Hepatocyte (in vitro differentiated cells): ENCODE data around the gene RBM47. TPM values are rescaled to one million over a fixed set of nuclear protein-coding genes. Genes with fewer than 3 reads are reported as not detected.

Experiments used
- DNase-seq: peaks from one replicate; pipeline ENCODE4 v3.0.0-alpha.2; 2016; ENCODE audit warnings: low spot score
- H2AFZ ChIP-seq: fragments of 200-600 bp; sonication (generic); 2 replicates; pipeline ENCODE4 v1.6.0; 2016; ENCODE audit warnings: antibody characterized with exemption, mild to moderate bottlenecking
- H3K27ac ChIP-seq: fragments of 200-600 bp; sonication (generic); 2 replicates; pipeline ENCODE4 v1.5.1; 2016; ENCODE audit warnings: mild to moderate bottlenecking
- H3K27me3 ChIP-seq: fragments of 200-600 bp; sonication (generic); 2 replicates; pipeline ENCODE4 v1.6.1; 2016
- H3K36me3 ChIP-seq: fragments of 200-600 bp; sonication (generic); replicated peaks from 2 replicates; pipeline ENCODE4 v1.5.1; 2016; ENCODE audit warnings: low read depth; ENCODE audit not compliant: insufficient read depth
- H3K4me1 ChIP-seq: fragments of 200-600 bp; sonication (generic); 2 replicates; pipeline ENCODE4 v1.5.1; 2016; ENCODE audit warnings: mild to moderate bottlenecking, moderate library complexity; ENCODE audit not compliant: insufficient read depth
- H3K4me2 ChIP-seq: fragments of 200-600 bp; sonication (generic); 2 replicates; pipeline ENCODE4 v1.6.0; 2016
- H3K4me3 ChIP-seq: fragments of 200-600 bp; sonication (generic); 2 replicates; pipeline ENCODE4 v1.5.1; 2016; ENCODE audit warnings: mild to moderate bottlenecking
- H3K79me2 ChIP-seq: fragments of 200-600 bp; sonication (generic); 2 replicates; pipeline ENCODE4 v1.6.0; 2017; ENCODE audit warnings: mild to moderate bottlenecking
- H3K9me2 ChIP-seq: fragments of 200-600 bp; sonication (generic); replicated peaks from 2 replicates; pipeline ENCODE4 v1.6.0; 2017; ENCODE audit warnings: mild to moderate bottlenecking; ENCODE audit not compliant: insufficient read depth
- H3K9me3 ChIP-seq: fragments of 200-600 bp; sonication (generic); 2 replicates; pipeline ENCODE4 v1.5.1; 2016; ENCODE audit warnings: low read depth, mild to moderate bottlenecking
- H4K20me1 ChIP-seq: fragments of 200-600 bp; sonication (generic); 2 replicates; pipeline ENCODE4 v1.6.0; 2016; ENCODE audit warnings: mild to moderate bottlenecking; ENCODE audit not compliant: insufficient read depth, poor library complexity, severe bottlenecking
- EZH2 ChIP-seq: fragments of 200-600 bp; sonication (generic); IDR thresholded peaks from 2 replicates; pipeline ENCODE4 v1.6.1; 2016; ENCODE audit warnings: antibody characterized with exemption, mild to moderate bottlenecking, borderline replicate concordance
- EZH2phosphoT487 ChIP-seq: fragments of 200-600 bp; sonication (generic); IDR thresholded peaks from one replicate; pipeline ENCODE4 v1.6.1; 2018; ENCODE audit warnings: antibody characterized with exemption, mild to moderate bottlenecking, low read depth, moderate library complexity; ENCODE audit not compliant: unreplicated experiment, severe bottlenecking
- WGBS: methylation state at CpG from one replicate; pipeline ENCODE4 v1.1.6; 2016; ENCODE audit warnings: low lambda C conversion rate; ENCODE audit errors: missing lambda C conversion rate; 5-methylcytosine and 5-hydroxymethylcytosine counted together
- polyA plus RNA-seq: library from polyadenylated mRNA; unstranded; fragments of >200 nt; fragmentation: Nextera tagmentation; extraction: Ambion mirVana; gene quantifications from 2 replicates; pipeline ENCODE4 v1.2.1, GENCODE V29; 2016
- total RNA-seq: library from RNA; depleted of rRNA; stranded (reverse); fragments of >200 nt; gene quantifications from 2 replicates; pipeline ENCODE4 v1.2.3, GENCODE V29; 2014
- TF ChIP-seq, protein P1 (sequence below): fragments of 200-600 bp; sonication (generic); IDR thresholded peaks from 2 replicates; pipeline ENCODE4 v1.5.1; 2016; ENCODE audit warnings: antibody characterized with exemption, mild to moderate bottlenecking; ENCODE audit not compliant: poor library complexity

RBM47 gene
- total and polyA plus RNA-seq, 2 experiments from 2014 or later, result 49.8 to 137 TPM

DNA sequence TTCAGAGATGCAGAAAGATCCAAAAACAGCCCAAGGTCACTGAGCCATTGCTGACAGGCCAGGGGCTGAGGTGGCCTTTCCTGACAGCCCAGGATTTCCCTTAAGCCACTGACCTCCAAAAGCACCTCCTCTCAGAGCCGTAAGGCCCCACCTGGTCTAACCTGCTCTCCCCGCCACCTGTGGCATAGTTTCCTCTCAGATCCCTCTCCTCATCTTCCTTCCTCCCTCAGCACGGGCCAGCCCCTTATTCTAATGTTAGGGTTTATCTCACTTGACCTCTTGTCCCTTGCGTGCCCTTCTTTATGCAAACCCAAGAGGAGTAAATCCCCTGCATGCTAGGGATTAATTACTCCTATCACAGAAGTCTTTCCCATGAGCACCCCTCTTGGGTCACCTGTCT, 113.0 kb downstream of the RBM47 start:
- H4K20me1 ChIP-seq, result no peaks in the 10 kb centered on the region
- TF ChIP-seq, protein P1, sequence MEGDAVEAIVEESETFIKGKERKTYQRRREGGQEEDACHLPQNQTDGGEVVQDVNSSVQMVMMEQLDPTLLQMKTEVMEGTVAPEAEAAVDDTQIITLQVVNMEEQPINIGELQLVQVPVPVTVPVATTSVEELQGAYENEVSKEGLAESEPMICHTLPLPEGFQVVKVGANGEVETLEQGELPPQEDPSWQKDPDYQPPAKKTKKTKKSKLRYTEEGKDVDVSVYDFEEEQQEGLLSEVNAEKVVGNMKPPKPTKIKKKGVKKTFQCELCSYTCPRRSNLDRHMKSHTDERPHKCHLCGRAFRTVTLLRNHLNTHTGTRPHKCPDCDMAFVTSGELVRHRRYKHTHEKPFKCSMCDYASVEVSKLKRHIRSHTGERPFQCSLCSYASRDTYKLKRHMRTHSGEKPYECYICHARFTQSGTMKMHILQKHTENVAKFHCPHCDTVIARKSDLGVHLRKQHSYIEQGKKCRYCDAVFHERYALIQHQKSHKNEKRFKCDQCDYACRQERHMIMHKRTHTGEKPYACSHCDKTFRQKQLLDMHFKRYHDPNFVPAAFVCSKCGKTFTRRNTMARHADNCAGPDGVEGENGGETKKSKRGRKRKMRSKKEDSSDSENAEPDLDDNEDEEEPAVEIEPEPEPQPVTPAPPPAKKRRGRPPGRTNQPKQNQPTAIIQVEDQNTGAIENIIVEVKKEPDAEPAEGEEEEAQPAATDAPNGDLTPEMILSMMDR, result no peak
- TF ChIP-seq EZH2phosphoT487 (no peak), EZH2 (no peak)
- DNase-seq, result peak; percentile 22
- H3K9me2 ChIP-seq, result no peaks in the 10 kb centered on the region
- H3K4me2 ChIP-seq, result peak overlapping the region; percentile 71
- no peak overlapping the region for H2AFZ ChIP-seq
- no peaks in the 10 kb centered on the region for H3K36me3 ChIP-seq
- peak overlapping the region; percentile 95 for H3K27ac ChIP-seq
- H3K9me3 ChIP-seq, result no peaks in the 10 kb centered on the region
- H3K79me2 ChIP-seq, result peaks cover 57% of the 10 kb centered on the region
- 61% methylated on average over 4 of the region's 4 CpGs for WGBS
- H3K4me1 ChIP-seq, result peaks cover 6% of the 10 kb centered on the region
- H3K4me3 ChIP-seq, result no peak overlapping the region
- no peaks in the 10 kb centered on the region for H3K27me3 ChIP-seq

DNA sequence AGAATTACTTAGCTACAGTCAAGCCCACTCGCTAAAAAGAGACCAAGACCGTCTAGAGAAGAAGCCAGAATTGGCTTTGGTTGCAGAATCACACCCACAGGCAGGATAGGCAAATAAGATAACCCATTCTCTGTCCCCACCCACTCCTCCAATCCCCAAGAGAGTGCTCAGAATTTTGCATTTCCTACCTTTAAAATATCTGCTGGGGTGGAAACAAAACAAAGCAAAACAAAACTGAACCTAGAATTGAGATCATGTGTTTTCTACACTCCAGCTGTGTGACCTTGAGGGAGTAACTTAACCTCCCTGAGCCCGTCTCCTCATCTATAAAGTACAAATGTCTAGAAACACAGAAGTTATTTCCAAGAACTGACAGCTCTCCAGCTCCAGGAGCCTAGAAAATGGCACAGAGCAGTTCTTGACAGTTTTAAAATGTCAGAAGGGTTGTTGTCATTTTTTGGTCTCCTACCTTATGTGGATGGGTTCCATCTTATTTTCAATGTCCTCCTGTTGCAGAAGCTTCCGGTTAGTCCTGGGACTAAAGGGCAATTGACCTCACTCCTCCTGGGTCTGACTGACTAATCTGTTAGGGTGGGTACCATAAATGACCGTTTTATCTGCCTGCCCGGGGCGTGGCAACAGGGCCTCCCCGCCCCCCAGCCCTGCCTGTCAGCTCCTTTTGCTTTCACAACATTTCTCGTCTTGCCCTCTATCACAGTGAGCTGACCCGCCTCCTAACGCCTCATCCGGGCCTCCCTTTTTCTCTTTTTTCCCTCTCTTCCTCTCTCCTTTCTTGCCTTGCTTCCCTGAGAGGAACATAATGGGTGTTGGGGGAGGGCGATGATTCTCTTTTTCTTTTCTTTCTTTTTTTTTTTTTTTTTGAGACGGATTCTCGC, 114.0 kb downstream of the RBM47 start:
- Histone ChIP-seq H3K4me3 (peak overlapping the region; percentile 57), H3K9me2 (no peaks in the 10 kb centered on the region), H3K27ac (peak overlapping the region; percentile 95), H3K36me3 (no peaks in the 10 kb centered on the region), H2AFZ (no peak overlapping the region), H4K20me1 (peaks cover 4% of the 10 kb centered on the region), H3K27me3 (no peaks in the 10 kb centered on the region), H3K9me3 (no peaks in the 10 kb centered on the region), H3K4me2 (peak overlapping the region; percentile 71), H3K79me2 (peaks cover 57% of the 10 kb centered on the region), H3K4me1 (peaks cover 6% of the 10 kb centered on the region)
- TF ChIP-seq, protein P1, result no peak
- TF ChIP-seq EZH2phosphoT487 (no peak), EZH2 (no peak)
- DNase-seq, result peak; percentile 86
- WGBS, result 33% methylated on average over 12 of the region's 15 CpGs

DNA sequence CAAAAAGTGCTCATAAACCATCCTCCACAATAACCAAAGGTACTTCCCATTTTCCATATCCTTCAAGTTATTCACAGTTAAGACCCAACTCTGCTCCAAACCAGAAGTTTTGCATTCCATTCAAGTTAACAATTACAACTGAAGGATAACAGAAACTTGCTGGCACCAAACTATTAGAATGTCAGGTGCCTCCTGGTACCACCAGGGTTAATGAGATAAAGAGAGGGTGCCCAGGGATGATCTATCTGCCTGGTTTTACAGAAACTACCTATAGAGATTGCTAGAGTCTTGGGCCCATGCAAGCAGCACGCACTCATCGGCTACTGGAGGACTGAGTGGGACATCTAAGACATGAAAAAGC, 114.6 kb downstream of the RBM47 start:
- no peak for TF ChIP-seq EZH2
- no peak for TF ChIP-seq EZH2phosphoT487
- TF ChIP-seq, protein P1, result no peak
- Histone ChIP-seq H4K20me1 (peaks cover 9% of the 10 kb centered on the region), H3K36me3 (no peaks in the 10 kb centered on the region), H3K27me3 (no peaks in the 10 kb centered on the region), H3K4me2 (peak overlapping the region; percentile 71), H3K4me1 (peaks cover 6% of the 10 kb centered on the region), H2AFZ (no peak overlapping the region), H3K9me2 (no peaks in the 10 kb centered on the region), H3K27ac (peak overlapping the region; percentile 95), H3K4me3 (peak overlapping the region; percentile 57), H3K9me3 (no peaks in the 10 kb centered on the region), H3K79me2 (peaks cover 63% of the 10 kb centered on the region)
- peak; percentile 42 for DNase-seq
- WGBS, result 67% methylated on average over 2 of the region's 2 CpGs
